Hepatocyte (in vitro differentiated cells): ENCODE results near the gene NUSAP1.

Experiments used
- CTCF ChIP-seq: fragments of 200-600 bp; sonication (generic); IDR thresholded peaks from 2 replicates; pipeline ENCODE4 v1.5.1; 2016; ENCODE audit warnings: antibody characterized with exemption, mild to moderate bottlenecking; ENCODE audit not compliant: poor library complexity
- EZH2 ChIP-seq: fragments of 200-600 bp; sonication (generic); IDR thresholded peaks from 2 replicates; pipeline ENCODE4 v1.6.1; 2016; ENCODE audit warnings: antibody characterized with exemption, mild to moderate bottlenecking, borderline replicate concordance
- EZH2phosphoT487 ChIP-seq: fragments of 200-600 bp; sonication (generic); IDR thresholded peaks from one replicate; pipeline ENCODE4 v1.6.1; 2018; ENCODE audit warnings: antibody characterized with exemption, mild to moderate bottlenecking, low read depth, moderate library complexity; ENCODE audit not compliant: unreplicated experiment, severe bottlenecking

DNA sequence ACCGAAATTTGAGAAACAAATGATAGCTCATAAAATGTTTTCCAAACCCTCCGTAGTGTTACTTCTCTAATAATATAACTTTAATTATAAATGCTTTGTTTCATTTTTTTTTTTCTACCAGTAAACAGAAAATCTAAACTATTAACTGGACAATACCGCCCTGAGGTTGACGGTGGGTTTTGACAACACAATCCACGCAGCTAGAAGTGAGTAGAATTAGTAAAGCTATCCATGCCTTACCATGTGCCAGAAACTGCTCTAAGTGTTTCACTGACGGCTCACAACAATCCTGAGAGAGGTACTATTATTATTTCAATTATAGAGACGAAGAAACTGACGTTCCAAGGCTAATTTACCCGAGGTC is 69.2 kb downstream of the NUSAP1 start:
- TF ChIP-seq CTCF = no peak
- no peak for TF ChIP-seq EZH2phosphoT487
- no peak for TF ChIP-seq EZH2
